SH-SY5Y (cell line): ENCODE data around the gene HSD17B1.
"Not testable (repeated sequence)": the region's sequence is repeated elsewhere in the genome, so short reads cannot be mapped to it uniquely, and the experiment has no call there.

ENCODE experiments used
- GATA2 ChIP-seq: IDR thresholded peaks from 2 replicates; pipeline ENCODE4 v1.6.1; 2011; ENCODE audit warnings: mild to moderate bottlenecking, low read depth, low read length
- GATA3 ChIP-seq: IDR thresholded peaks from 2 replicates; pipeline ENCODE4 v1.6.1; 2011; ENCODE audit warnings: low read depth, mild to moderate bottlenecking, low read length, moderate library complexity

HSD17B1 gene

GRCh38 chr17:42552736-42553135 lies at the start of gene HSD17B1:
TSS of gene HSD17B1 (plus strand) at chr17:42552923. CDS start at chr17:42552934, 11 bp downstream.
- not testable (repeated sequence) for TF ChIP-seq GATA2, GATA3

GRCh38 chr17:42502926-42503325 lies 49.8 kb upstream of the HSD17B1 start:
- TF ChIP-seq GATA2 (no peak), GATA3 (no peak)

GRCh38 chr17:42507671-42508070 lies 45.1 kb upstream of the HSD17B1 start:
- no peak for TF ChIP-seq GATA2
- no peak for TF ChIP-seq GATA3

- TF ChIP-seq GATA3 (no peak), GATA2 (no peak)
Measured at GRCh38 chr17:42508426-42509165, 44.1 kb upstream of the HSD17B1 start.

GRCh38 chr17:42509409-42509808 lies 43.3 kb upstream of the HSD17B1 start:
- TF ChIP-seq GATA3 (no peak), GATA2 (no peak)

GRCh38 chr17:42509841-42510240 lies 42.9 kb upstream of the HSD17B1 start:
- no peak for TF ChIP-seq GATA2
- no peak for TF ChIP-seq GATA3

GRCh38 chr17:42512246-42512645 lies 40.5 kb upstream of the HSD17B1 start:
- TF ChIP-seq GATA3 (no peak), GATA2 (no peak)

- no peak for TF ChIP-seq GATA2
- no peak for TF ChIP-seq GATA3
Measured at GRCh38 chr17:42512733-42513251, 39.9 kb upstream of the HSD17B1 start.

GRCh38 chr17:42513686-42514085 lies 39.0 kb upstream of the HSD17B1 start:
- TF ChIP-seq GATA3 (no peak), GATA2 (no peak)

GRCh38 chr17:42514279-42514678 lies 38.4 kb upstream of the HSD17B1 start:
- TF ChIP-seq GATA3 (no peak), GATA2 (no peak)

- TF ChIP-seq GATA2: no peak
- no peak for TF ChIP-seq GATA3
Measured at GRCh38 chr17:42514867-42515266, 37.9 kb upstream of the HSD17B1 start.

- no peak for TF ChIP-seq GATA2
- TF ChIP-seq GATA3: no peak
Measured at GRCh38 chr17:42517516-42517915, 35.2 kb upstream of the HSD17B1 start.

- TF ChIP-seq GATA2 (no peak), GATA3 (no peak)
Measured at GRCh38 chr17:42518046-42518754, 34.5 kb upstream of the HSD17B1 start.

GRCh38 chr17:42518755-42519545 lies 33.8 kb upstream of the HSD17B1 start:
- TF ChIP-seq GATA3 (no peak), GATA2 (no peak)
